Keratinocyte (primary cell): ENCODE measurements around the gene BRI3BP.

Source experiments
- CTCF ChIP-seq, 3 experiments: IDR thresholded peaks in 1 of 3; conservative IDR thresholded peaks in 1 of 3; optimal IDR thresholded peaks in 1 of 3; 2 replicates in 2 of 3; 3 replicates in 1 of 3; pipeline versions ENCODE3 to v1.5.1; 2011; ENCODE audit warnings: low read length in 3 of 3, mild to moderate bottlenecking in 3 of 3, moderate library complexity in 2 of 3, control low read depth in 1 of 3, inconsistent platforms in 1 of 3; ENCODE audit not compliant: insufficient read depth in 2 of 3; ENCODE audit errors: extremely low read depth in 1 of 3
- EZH2 ChIP-seq: IDR thresholded peaks from one replicate; pipeline ENCODE4 v1.6.1; 2012; ENCODE audit warnings: inconsistent platforms, mild to moderate bottlenecking, low read length, moderate library complexity

GRCh38 chr12:125065919-125066570, 72.6 kb downstream of the BRI3BP start:
- TF ChIP-seq CTCF (optimal IDR thresholded peaks at IDR 0.05 in 1 of 3, IDR thresholded peaks at IDR 0.05 in 1 of 3, conservative IDR thresholded peaks at IDR 0.05 in 1 of 3; ENCODE audit: extremely low read depth in 1 of 3, insufficient read depth in 2 of 3, low read length in 3 of 3) (no peak), EZH2 (no peak)
